CD4-positive, alpha-beta T cell treated with Interleukin-6 at 100 ng/mL for 8 hours (primary cell): ENCODE data around the gene KLHL29.

ENCODE experiments used
- DNase-seq: peaks from one replicate; pipeline ENCODE4 v3.0.0-alpha.2; 2020; ENCODE audit warnings: mixed read lengths, low spot score

The KLHL29 gene

GRCh38 chr2:23659328-23659727 lies 274.3 kb downstream of the KLHL29 start:
- DNase-seq, result no peak

- DNase-seq, result no peak
These were observed 274.8 kb downstream of the KLHL29 start for GRCh38 chr2:23659773-23660172.

- DNase-seq, result no peak
These were observed 275.3 kb downstream of the KLHL29 start for GRCh38 chr2:23660237-23660636.

- no peak for DNase-seq
These were observed 276.5 kb downstream of the KLHL29 start for GRCh38 chr2:23661276-23662050.

- DNase-seq, result no peak
These were observed 277.5 kb downstream of the KLHL29 start for GRCh38 chr2:23662466-23662865.

GRCh38 chr2:23662941-23663920 lies 278.3 kb downstream of the KLHL29 start:
- DNase-seq, result no peak

GRCh38 chr2:23664066-23664788 lies 279.2 kb downstream of the KLHL29 start:
- no peak for DNase-seq

- no peak for DNase-seq
These were observed 281.4 kb downstream of the KLHL29 start for GRCh38 chr2:23666241-23666979.

GRCh38 chr2:23666980-23667357 lies 282.0 kb downstream of the KLHL29 start:
- no peak for DNase-seq

- no peak for DNase-seq
These were observed 283.9 kb downstream of the KLHL29 start for GRCh38 chr2:23668756-23669304.

- DNase-seq, result no peak
These were observed 284.6 kb downstream of the KLHL29 start for GRCh38 chr2:23669413-23670244.

- DNase-seq, result no peak
These were observed 285.2 kb downstream of the KLHL29 start for GRCh38 chr2:23670245-23670592.

- no peak for DNase-seq
These were observed 288.1 kb downstream of the KLHL29 start for GRCh38 chr2:23673082-23673481.

GRCh38 chr2:23673830-23674679 lies 289.1 kb downstream of the KLHL29 start:
- DNase-seq, result no peak

- DNase-seq, result no peak
These were observed 290.5 kb downstream of the KLHL29 start for GRCh38 chr2:23675506-23675905.

- DNase-seq, result no peak
These were observed 292.9 kb downstream of the KLHL29 start for GRCh38 chr2:23677836-23678235.

GRCh38 chr2:23679044-23679443 lies 294.1 kb downstream of the KLHL29 start:
- DNase-seq, result no peak

- no peak for DNase-seq
These were observed 296.0 kb downstream of the KLHL29 start for GRCh38 chr2:23680951-23681350.

- no peak for DNase-seq
These were observed 296.6 kb downstream of the KLHL29 start for GRCh38 chr2:23681356-23682140.
